Ovary (tissue), 9 donors: ENCODE results near the gene EPHA2. TPM values are rescaled to one million over a fixed set of nuclear protein-coding genes. Genes with fewer than 3 reads are reported as not detected.
A peak's percentile ranks its signal among the peaks of the same experiment; 100 is the strongest.

Experiments
- DNase-seq, 5 donors: peaks; one replicate each; pipeline ENCODE4 v3.0.0-alpha.2; 2019 to 2020
- H3K27ac ChIP-seq, 2 donors: fragments of 200-600 bp; one replicate each; pipeline versions ENCODE4 v1.5.1 to v1.8.0; 2019 to 2022
- H3K27me3 ChIP-seq: fragments of 200-600 bp; one replicate; pipeline ENCODE4 v1.8.0; 2022
- H3K36me3 ChIP-seq: fragments of 200-600 bp; sonication (generic); one replicate; pipeline ENCODE4 v1.5.1; 2019
- H3K4me1 ChIP-seq: one replicate; pipeline ENCODE4 v1.8.1; 2013; ENCODE audit warnings: mild to moderate bottlenecking, moderate library complexity; ENCODE audit not compliant: insufficient read depth
- H3K4me3 ChIP-seq: fragments of 200-600 bp; sonication (generic); one replicate; pipeline ENCODE4 v1.5.1; 2017
- H3K9me3 ChIP-seq, 2 donors: fragments of 200-600 bp in 1 of 2; sonication (generic) in 1 of 2; one replicate each; pipeline versions ENCODE4 v1.5.1 to v1.8.1; 2013 to 2019; ENCODE audit warnings: mild to moderate bottlenecking in 1 of 2, moderate library complexity in 1 of 2
- CTCF ChIP-seq, 3 donors: fragments of 450-650 bp in 2 of 3; fragments of 200-600 bp in 1 of 3; IDR thresholded peaks; one replicate each; pipeline versions ENCODE4 v1.5.1 to v1.8.0; 2016 to 2022; ENCODE audit warnings: antibody characterized with exemption in 3 of 3, mild to moderate bottlenecking in 1 of 3
- EP300 ChIP-seq: sonication (generic); formaldehyde crosslinking; IDR thresholded peaks from one replicate; pipeline ENCODE4 v1.6.1; 2017; ENCODE audit warnings: antibody characterized with exemption
- POLR2A ChIP-seq: fragments of 450-650 bp; IDR thresholded peaks from one replicate; pipeline ENCODE4 v1.6.1; 2017; ENCODE audit warnings: antibody characterized with exemption, mild to moderate bottlenecking, moderate library complexity
- WGBS, 3 donors: extraction: QIAGEN DNeasy Blood & Tissue Kit in 1 of 3; methylation state at CpG; one replicate each; pipeline versions ENCODE4 v1.1.5 to v1.1.7; 2013 to 2017; 5-methylcytosine and 5-hydroxymethylcytosine counted together
- intact Hi-C, 4 donors: fragments of 100-400 bp; cut with DNase I; formaldehyde crosslinking; loops; one replicate each; pipeline versions ENCODE4 v1.11.0 to v1.15.1; 2022 to 2023
- polyA plus RNA-seq, 2 donors: library from polyadenylated mRNA; stranded (reverse); fragments of 200-250 nt in 1 of 2; fragments of 350-450 nt in 1 of 2; fragmentation: Illumina TruSeq in 1 of 2; extraction: RNeasy Lipid Tissue Mini Kit (QIAGEN cat#74804) in 1 of 2; gene quantifications; one replicate each; pipeline ENCODE4 v1.2.3, GENCODE V29; 2013 to 2014
- total RNA-seq, 7 donors: library from RNA; depleted of rRNA in 2 of 7; stranded (reverse); fragments of >200 nt in 2 of 7; fragmentation: NEBNext Ultra II Directional in 3 of 7; extraction: Animal tissue kit (Norgen Biotek cat#: 25700) in 3 of 7; gene quantifications; one replicate each; pipeline versions ENCODE4 v1.1.0 to v1.2.4, GENCODE V29; 2016 to 2023
- donor health status: DM: no; HTN: no; CAD: no; lungs with moderate emphysema.
- donor health status: DM: no; HTN: no; CAD: no.
- donor health status: Bipolar disorder and iron deficiency.
- donor health status: DM: yes; HTN: yes; CAD: no.
- donor health status: DM: no; HTN: no; CAD: no.
- donor health status: DM: yes; HTN: yes; CAD: no.

Gene EPHA2
- total and polyA plus RNA-seq, 9 donors, result 3.8 to 40.7 (median 8.2) TPM

- Histone ChIP-seq H3K9me3 (no peaks in the 10 kb centered on the region), H3K27ac (peak overlapping the region in 1 of 2 donors; percentile 96), H3K4me3 (no peak overlapping the region), H3K36me3 (no peaks in the 10 kb centered on the region), H3K27me3 (no peaks in the 10 kb centered on the region), H3K4me1 (peaks cover 16% of the 10 kb centered on the region)
- 79 to 93% (median 91%) methylated on average over 13 of the region's 13 CpGs for WGBS, 3 donors
- intact Hi-C loops, result loop anchor here in 1 of 4 donors (5.0 kb wide), 1 partner anchor 171 kb away; no protein-coding TSS in a partner anchor
- peak in 2 of 5 donors; percentile 45 to 51 for DNase-seq
- no peak for TF ChIP-seq POLR2A
Observed at GRCh38 chr1:16183179-16183578, 27.3 kb upstream of the EPHA2 start.

GRCh38 chr1:16181887-16182719 lies 26.2 kb upstream of the EPHA2 start:
- no peaks in the 10 kb centered on the region for H3K27me3 ChIP-seq
- H3K4me1 ChIP-seq, result peaks cover 14% of the 10 kb centered on the region
- no peaks in the 10 kb centered on the region for H3K36me3 ChIP-seq
- 27 to 30% (median 29%) methylated on average over 18 of the region's 18 CpGs for WGBS, 3 donors
- no peaks in the 10 kb centered on the region for H3K9me3 ChIP-seq
- no peak overlapping the region for H3K4me3 ChIP-seq
- intact Hi-C loops, result loop anchor here in 1 of 4 donors (5.0 kb wide), 1 partner anchor 170 kb away; no protein-coding TSS in a partner anchor
- TF ChIP-seq POLR2A (peak; percentile 21), CTCF (IDR thresholded peaks at IDR 0.05) (no peak), EP300 (peak; percentile 46)
- peak overlapping the region; percentile 80 to 96 for H3K27ac ChIP-seq
- peak; percentile 90 to 95 (median 92) for DNase-seq

GRCh38 chr1:16180291-16180824 lies 24.5 kb upstream of the EPHA2 start:
- WGBS, 3 donors, result 86 to 95% (median 87%) methylated on average over 13 of the region's 13 CpGs
- Histone ChIP-seq H3K4me1 (peaks cover 23% of the 10 kb centered on the region), H3K27ac (peak overlapping the region in 1 of 2 donors; percentile 96), H3K9me3 (no peaks in the 10 kb centered on the region), H3K4me3 (no peak overlapping the region), H3K36me3 (no peaks in the 10 kb centered on the region), H3K27me3 (no peaks in the 10 kb centered on the region)
- no peak for TF ChIP-seq EP300
- TF ChIP-seq CTCF (IDR thresholded peaks at IDR 0.05), result no peak
- no peak for TF ChIP-seq POLR2A
- intact Hi-C loops, result loop anchor here in 1 of 4 donors (5.0 kb wide), 1 partner anchor 168 kb away; no protein-coding TSS in a partner anchor
- DNase-seq, result no peak

GRCh38 chr1:16178596-16179497 lies 23.0 kb upstream of the EPHA2 start:
- no peak for DNase-seq
- H3K4me1 ChIP-seq, result peaks cover 23% of the 10 kb centered on the region
- no peaks in the 10 kb centered on the region for H3K27me3 ChIP-seq
- H3K27ac ChIP-seq, result no peak overlapping the region
- no peak overlapping the region for H3K4me3 ChIP-seq
- TF ChIP-seq POLR2A (no peak), EP300 (no peak), CTCF (IDR thresholded peaks at IDR 0.05) (no peak)
- 87 to 90% (median 88%) methylated on average over 19 of the region's 19 CpGs for WGBS, 3 donors
- no peaks in the 10 kb centered on the region for H3K9me3 ChIP-seq
- no peaks in the 10 kb centered on the region for H3K36me3 ChIP-seq
- intact Hi-C loops, result loop anchor here in 2 of 4 donors (5.0 kb wide), 2 partner anchors 37 to 657 kb away; partner anchors contain the start of gene CASP9 (in 1 of the 2)
